ENCODE measurements around the gene ABHD12.

ABHD12 gene

DNA sequence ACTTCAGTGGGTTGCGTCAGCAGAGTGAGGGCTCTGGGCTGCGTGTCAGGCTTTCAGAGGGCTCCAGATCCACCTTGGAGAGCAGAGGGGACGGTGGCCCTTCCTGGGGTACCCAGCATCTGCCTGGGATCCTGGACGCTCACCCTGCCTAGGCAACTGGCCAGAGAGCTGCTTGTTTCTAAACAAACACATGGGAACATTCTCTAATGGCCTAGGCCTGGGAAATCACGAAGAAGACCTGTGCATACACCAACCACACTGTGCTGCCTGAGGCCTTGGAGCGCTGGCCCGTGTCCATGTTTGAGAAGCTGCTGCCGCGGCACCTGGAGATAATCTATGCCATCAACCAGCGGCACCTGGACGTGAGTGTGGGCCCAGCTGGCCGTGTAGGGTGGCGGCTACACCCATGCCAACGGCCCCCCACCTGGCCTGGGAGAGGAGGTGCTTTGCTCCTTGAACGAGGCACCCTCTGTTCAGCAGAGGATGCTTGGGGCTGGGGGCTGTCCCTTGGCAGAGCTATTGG lies 110.5 kb downstream of the ABHD12 start:
- H3K4me3 ChIP-seq (ENCODE audit: low read depth, low read length), result no peak overlapping the region

DNA sequence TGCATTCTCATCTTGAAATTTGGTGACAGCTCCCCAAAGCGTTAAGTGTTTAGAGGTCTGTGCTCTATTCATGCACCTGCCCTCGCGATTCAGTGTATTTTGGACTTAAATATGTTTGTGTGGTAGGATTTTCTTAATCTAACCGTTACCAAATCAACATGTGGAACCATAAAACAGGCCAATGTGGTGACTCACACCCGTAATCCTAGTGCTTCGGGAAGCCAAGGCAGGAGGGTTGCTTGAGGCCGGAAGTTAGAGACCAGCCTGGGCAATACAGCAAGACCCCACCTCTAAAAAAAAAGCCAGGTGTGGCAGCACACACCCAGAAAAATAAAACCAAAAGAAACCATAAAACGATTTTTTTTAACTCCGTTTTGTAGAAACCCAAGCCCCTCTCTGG lies 111.2 kb downstream of the ABHD12 start:
- no peak overlapping the region for H3K4me3 ChIP-seq (ENCODE audit: low read depth, low read length)

- no peak overlapping the region for H3K4me3 ChIP-seq (ENCODE audit: low read depth, low read length)
Observed at GRCh38 chr20:25278636-25279361, 111.8 kb downstream of the ABHD12 start.

- no peak overlapping the region for H3K4me3 ChIP-seq (ENCODE audit: low read depth, low read length)
Observed at GRCh38 chr20:25277941-25278521, 112.6 kb downstream of the ABHD12 start.

DNA sequence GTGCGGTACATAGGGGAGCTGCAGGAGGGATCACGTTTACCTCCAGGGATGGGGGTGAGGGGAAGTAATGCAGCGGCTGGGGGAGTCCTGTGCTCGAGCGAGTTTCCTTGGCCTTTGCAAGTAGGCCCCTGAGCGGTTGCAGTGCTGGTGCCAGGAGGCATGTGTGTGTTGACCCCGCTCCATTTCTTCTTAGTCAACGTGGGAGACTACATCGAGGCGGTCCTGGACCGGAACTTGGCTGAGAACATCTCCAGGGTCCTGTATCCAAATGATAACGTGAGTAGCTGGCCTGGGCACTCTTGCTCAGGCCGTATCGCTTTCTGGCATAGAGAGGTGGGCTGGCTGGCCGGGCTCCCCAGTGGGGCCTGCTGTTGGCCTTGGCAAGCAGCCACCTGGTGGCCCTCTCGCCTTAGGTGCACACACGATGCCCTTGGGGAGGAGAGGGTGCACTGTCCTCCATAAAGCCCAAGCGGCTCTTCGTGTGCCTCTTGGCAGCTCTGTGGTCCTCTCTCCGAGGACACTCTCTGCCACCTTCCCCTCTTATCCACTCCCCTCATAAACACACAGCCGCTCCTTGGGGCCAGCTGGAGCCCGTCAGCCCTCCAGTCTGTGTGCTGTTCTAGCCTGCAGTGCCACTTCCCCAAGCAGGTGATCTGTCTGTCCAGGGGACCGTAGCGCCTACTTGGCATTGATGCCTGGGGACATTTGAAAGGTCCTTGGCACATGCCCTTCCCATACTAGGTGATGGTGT lies 113.4 kb downstream of the ABHD12 start:
- no peak overlapping the region for H3K4me3 ChIP-seq (ENCODE audit: low read depth, low read length)

DNA sequence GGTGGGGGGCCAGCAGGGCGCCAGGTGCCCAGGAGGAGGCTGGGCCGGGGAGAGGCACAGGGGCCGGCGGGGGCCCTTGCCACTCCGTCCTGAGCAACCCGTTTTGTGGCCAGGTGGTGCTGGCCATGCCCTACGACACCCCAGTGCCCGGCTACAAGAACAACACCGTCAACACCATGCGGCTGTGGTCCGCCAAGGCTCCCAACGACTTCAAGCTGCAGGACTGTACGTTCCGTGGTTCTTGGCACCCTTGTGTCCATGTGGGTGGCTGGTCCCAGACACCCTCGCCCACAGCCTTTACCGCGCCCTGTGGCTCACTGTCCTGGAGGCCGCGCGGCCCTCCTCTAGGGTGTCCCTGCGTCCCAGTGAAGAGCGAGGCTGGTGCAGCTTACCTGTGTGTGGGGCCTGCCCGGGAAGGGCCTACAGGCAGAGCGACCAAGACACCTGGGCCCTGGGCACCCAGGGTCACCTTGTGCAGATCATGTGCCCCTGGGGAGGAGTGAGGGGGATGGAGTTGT lies 114.0 kb downstream of the ABHD12 start:
- H3K4me3 ChIP-seq (ENCODE audit: low read depth, low read length), result no peak overlapping the region

- H3K4me3 ChIP-seq (ENCODE audit: low read depth, low read length), result no peak overlapping the region
Observed at GRCh38 chr20:25275813-25276532, 114.7 kb downstream of the ABHD12 start.

DNA sequence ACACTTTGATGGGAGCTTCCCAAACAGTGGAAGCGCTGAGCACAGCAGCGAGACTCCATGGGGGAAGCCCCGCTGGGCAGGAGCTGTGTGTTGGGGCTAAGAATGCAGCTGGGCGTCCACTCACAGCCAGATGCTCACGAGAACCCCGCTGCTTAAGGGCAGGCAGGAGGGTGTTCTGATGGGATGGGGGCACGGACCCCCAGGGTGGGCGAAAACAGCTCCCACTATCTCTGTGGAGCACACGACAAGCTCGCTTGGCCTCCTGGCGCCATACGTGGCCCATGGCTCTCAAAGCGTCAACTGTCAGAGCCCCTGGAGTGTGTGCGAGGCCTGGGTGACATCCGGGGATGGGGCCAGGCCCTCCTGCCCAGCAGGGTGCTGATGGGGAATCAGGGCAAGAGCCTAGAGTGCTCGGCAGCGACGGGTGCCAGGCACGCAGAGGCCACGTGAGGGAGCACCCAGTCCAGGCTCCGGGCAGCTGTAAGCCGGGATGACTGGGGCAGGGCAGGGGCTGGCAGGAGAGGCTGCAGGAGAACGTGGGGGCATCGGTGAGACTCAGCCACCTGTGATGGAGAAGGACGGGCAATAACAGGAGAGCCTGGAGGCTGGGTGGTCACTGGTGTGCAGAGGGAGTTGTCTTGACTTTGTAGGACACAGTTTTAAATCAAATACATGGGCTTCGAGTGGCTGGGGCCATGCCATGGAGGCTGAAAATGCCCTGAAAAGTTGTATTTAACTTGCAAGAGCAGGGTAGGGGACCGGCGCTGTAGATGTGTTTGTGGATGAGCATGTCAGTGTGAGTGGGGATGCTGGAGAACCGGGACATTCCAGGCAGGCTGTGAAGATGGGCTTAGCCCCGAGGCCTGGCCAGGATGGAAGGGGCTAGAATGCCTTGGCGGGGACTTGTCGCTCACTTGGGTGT lies 115.5 kb downstream of the ABHD12 start:
- no peak overlapping the region for H3K4me3 ChIP-seq (ENCODE audit: low read depth, low read length)

GRCh38 chr20:25274481-25274880 lies 116.2 kb downstream of the ABHD12 start:
- H3K4me3 ChIP-seq (ENCODE audit: low read depth, low read length), result no peak overlapping the region

- H3K4me3 ChIP-seq (ENCODE audit: low read depth, low read length), result no peak overlapping the region
Observed at GRCh38 chr20:25273541-25274358, 116.9 kb downstream of the ABHD12 start.

GRCh38 chr20:25273046-25273445 lies 117.6 kb downstream of the ABHD12 start:
- no peak overlapping the region for H3K4me3 ChIP-seq (ENCODE audit: low read depth, low read length)

DNA sequence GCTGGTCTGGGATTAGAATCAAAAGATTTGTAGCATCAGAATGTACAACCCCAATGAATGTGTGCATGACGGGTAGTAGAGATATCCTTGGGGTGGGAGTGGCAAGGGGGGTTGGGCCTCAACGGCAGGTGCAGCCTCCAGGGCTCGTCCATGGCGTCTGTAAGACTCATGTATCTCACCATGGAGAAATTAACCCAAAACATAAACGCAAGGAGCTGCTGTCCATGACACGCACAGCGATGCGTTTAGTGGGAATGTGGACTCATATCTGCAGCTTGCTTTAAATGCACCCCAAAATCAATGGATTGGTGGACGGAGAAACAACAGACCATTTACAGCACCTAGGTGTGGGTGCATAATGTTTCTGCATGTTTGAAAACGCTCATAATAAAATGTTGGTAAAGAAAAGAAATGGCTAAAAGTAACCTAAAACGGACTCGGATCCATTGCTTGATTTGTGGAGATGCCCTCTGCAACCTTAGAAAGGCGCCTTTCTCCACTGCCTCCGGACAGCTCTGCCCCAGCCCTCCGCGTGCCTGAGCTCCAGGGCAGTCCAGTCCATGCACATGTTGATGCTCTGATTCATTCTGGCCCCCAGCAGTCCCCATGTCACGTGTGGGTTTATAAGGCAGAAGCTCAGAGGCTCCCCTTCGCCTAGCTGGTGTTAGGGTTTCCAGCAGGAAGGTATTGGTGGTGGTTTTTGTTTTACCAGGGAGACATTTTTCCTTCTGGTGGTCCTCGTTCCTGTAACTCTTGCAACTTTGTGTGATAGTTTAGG lies 118.2 kb downstream of the ABHD12 start:
- H3K4me3 ChIP-seq (ENCODE audit: low read depth, low read length), result no peak overlapping the region

GRCh38 chr20:25271486-25272222 lies 119.0 kb downstream of the ABHD12 start:
- H3K4me3 ChIP-seq (ENCODE audit: low read depth, low read length), result no peak overlapping the region

DNA sequence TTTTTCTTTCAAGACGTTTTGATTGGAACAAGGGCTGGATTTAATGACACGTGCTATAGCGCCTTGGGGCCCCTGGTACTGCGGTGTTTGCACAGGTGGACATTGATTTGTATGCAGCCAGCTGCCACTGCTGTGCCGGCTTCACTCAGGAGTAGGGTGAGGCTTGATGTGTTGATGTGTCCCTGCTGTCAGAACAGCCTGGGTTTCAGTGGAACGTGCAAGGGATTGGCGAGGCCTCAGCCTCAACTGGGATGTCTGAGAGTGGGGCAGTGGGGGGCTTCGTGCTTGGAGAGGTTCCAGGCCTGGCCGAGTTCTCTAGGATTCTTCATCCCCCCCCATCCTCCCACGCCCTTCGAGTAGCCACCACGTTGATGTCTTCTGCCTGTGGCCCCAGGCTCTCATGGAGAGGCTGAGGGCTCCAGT lies 119.8 kb downstream of the ABHD12 start:
- no peak overlapping the region for H3K4me3 ChIP-seq (ENCODE audit: low read depth, low read length)

DNA sequence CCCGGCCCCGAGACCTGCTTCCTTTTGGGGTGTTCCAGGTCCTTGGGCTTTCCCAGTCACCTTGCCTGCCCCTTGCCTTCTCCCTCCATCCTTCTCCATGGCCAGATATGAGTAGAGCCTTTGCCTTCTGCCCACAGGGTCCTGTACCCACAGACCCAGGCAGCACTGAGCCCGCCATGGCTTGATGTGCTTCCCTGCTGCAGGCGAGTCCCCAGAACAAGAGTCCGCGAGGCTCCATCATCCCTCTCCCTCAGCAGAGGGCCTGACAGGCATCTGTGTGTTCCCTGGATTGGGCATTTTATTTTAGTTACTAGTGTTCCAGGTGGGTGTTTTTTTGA lies 120.8 kb downstream of the ABHD12 start:
- H3K4me3 ChIP-seq (ENCODE audit: low read depth, low read length), result no peak overlapping the region

DNA sequence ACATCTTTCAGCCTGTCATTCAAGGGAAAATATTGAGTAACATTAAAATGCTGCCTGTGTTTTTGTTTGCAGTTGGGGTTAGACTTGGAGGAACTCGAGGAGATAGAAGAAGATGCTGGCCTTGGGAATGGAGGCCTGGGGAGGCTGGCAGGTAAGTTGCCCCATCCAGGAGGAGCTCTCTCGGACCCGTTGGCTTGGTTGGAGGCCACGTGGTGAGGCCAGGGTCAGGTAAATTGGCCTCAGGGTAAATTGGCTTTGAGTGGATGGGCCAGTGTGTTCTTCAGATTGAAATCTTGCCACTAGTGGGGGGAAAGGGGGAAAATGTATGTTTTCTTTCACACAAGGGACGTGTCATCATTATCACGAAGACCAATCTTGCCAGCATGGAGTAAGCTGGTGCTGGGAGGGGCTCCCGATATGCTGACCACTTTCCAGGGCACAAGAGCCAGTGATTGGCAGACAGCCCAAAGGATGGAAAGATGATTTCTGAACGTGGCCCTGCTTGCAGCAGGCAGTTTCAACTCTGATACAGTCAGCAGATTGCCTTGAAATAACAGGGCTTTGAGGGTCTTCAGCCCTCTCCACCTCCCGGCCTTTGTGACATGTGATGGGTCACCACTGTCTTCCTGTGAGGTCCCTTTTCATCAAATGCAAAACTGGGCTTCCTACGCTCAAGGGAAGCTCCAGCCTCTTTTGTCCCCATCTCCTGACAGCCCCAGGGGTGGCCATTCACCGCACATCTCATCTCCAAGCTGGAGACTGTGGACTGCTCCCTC lies 121.4 kb downstream of the ABHD12 start:
- no peak overlapping the region for H3K4me3 ChIP-seq (ENCODE audit: low read depth, low read length)
